Stimulated activated CD8-positive, alpha-beta memory T cell treated with anti-CD3 and anti-CD28 coated beads, Interleukin-2, amount 100 ng/mL, for 48 hours (primary cell): ENCODE measurements around the gene CHCHD6.

Experiments used
- DNase-seq, 2 donors: peaks; one replicate each; pipeline ENCODE4 v3.0.0-alpha.2; 2020; ENCODE audit warnings: low read depth in 2 of 2

Gene CHCHD6

DNA sequence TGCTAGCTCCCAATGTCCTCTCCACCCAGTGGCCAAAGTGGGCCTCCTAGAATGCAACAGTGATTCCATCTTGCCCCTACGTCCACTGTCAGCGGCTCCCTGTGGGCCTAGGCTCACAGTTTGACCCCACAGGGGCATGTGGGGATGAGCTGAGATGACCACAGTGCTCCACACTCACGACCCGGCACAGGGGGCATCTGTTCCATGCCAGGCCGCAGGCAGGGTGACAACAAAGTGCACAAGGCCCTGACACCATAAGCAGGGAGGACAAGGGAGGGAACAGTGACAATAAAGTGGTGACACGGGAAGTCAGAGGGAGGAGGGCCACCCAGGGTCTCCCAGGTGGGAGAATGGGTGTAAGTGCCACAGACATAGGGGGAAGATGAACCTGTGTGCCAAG lies 273.8 kb downstream of the CHCHD6 start:
- DNase-seq: no peak

DNA sequence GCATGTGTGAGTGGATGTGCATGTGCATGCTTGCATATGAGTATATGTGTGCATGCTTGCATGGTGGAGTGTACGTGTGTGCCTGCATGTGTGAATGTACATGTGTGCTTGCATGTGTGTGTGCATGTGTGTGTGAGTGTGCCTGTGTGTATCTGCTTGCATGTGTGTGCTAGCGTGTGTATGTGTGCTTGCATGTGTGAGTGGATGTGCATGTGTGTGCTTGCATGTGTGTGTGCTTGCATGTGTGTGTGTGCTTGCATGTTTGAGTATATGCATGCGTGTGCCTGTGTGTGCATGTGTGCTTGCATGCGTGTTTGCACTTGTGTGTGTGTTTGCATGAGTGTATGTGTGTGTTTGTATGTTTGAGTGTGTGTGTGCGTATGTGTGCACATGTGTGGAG lies 274.3 kb downstream of the CHCHD6 start:
- DNase-seq: no peak

DNA sequence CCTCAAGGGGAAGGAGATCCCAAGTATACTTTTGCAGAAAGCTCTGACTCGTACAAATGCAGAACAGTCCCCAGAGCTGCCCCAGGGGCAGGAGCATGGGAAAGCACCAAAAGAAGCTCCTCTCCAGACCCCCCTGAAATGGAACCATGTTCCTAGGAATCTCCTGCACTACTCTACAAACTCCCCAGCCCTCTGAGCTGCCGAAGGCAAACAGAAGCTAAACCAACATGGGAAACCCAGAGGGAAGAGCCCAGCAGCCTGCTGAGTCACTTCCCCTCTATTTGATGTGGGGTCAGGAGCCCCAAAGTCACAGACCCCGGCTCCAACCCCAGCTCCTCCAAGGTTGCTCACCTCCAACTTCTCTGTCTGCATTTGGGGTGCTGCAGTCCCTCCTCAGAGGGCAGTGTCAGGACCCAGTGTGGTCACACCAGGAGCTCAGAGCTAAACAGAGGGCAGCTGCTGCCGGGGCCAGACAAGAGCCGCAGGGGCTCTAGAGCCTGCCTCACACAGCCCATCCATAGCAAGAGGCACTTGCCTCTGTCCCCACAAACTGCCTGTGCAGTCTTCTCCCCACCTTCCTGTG lies 275.1 kb downstream of the CHCHD6 start:
- DNase-seq: no peak

DNA sequence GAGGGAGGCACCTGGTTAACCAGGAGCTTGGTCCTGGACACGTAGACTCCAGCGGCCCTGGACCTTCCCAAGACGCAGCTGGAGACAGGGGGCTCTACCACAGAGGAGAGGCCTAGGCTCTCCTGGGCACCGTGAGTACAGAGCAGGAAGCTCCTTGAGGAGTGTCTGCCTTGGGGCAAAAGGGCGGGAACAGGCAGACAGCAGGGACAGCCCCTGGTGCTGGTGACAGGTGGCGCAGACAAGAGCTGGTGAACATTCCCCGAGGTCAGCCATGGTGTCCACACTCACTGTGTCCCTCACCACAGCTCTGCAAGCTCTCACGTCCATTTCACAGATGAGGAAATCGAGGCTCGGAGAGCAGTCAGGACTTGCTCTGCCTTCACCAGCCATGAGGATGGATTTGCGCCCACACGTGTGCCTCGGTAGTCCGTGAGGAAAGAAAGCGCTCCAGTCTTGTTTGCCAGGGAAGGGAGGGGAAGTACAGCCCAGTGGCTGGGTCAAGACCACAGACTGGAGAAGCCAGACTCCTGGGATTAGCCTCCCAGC lies 276.3 kb downstream of the CHCHD6 start:
- DNase-seq: no peak

DNA sequence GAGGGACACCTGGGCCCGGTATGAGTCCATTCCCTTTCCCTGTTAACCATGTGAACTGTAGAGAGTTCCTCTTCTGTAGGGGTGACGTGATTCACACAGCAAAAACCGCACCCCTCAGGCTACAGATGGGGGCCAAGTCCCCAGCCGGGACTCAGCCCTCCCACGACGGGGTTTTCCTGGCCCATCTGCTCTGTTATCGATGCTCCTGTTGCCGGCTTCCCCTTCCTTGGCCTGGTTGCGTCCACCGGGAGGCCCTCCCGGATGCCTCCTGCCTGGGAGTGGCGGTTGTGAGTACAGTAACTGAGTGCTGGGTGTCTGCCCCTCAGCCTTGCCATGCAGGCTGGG lies 278.1 kb downstream of the CHCHD6 start:
- DNase-seq: peak; percentile 32 to 47

DNA sequence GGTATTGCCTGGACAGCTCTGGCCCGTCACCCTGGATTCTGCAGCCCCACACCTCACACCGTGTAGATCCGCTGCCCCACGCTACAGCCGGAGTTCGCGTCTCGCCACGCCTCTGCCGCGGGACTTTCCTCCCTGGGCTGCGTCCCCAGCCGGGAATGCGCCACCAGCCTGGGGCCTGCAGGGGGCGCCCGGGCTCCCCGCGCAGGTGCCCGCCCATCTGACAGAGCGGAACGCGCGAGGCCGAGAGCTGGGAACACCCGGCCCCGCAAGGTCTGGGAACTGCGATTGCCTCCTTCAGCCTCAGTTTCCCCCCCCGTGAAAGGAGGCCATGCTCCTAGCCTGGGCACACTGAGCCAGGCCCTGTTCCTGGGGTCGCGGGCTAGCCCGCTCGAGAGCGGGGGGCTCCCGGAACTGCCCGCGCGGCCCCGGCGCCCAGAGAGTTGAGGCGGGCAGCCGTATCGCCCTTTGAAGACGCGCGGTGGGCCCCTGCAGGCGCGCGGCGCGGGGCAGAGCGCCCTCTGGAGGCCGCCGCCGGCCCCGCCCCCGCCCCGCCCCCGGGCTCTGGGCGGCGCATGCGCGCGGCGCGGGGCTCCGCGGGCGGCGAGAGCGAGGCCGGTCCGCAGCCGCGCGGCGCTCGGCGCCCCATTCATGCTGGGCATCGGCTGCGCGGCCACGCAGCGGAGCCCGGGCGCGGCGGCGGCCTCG lies 278.6 kb downstream of the CHCHD6 start, which contains the start of gene PLXNA1:
PLXNA1 (plus strand) TSS at position 645 of the 705 bp plus-strand sequence. CDS start 5,479 bp downstream, outside the sequence.
- DNase-seq: peak; percentile 72 to 77

DNA sequence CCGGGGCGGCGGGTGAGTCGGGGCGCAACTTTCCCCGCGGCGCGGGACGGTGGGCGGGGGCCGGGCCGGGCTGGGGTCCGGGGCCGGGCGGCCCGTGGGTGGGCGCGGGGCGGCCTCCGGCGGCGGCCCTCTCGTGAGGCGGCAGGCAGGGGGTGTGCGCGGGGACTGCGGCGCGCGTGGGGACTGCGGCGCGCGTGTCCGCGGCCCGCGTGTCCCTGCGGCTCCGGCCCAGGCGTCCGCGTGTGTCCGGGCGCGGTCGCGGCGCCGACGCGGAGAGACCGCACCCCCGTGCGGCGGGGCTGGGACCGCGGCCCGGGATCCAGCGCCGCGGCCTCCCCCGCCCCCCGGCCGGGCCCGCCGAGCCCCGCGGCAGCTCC lies 279.2 kb downstream of the CHCHD6 start:
- DNase-seq: no peak

DNA sequence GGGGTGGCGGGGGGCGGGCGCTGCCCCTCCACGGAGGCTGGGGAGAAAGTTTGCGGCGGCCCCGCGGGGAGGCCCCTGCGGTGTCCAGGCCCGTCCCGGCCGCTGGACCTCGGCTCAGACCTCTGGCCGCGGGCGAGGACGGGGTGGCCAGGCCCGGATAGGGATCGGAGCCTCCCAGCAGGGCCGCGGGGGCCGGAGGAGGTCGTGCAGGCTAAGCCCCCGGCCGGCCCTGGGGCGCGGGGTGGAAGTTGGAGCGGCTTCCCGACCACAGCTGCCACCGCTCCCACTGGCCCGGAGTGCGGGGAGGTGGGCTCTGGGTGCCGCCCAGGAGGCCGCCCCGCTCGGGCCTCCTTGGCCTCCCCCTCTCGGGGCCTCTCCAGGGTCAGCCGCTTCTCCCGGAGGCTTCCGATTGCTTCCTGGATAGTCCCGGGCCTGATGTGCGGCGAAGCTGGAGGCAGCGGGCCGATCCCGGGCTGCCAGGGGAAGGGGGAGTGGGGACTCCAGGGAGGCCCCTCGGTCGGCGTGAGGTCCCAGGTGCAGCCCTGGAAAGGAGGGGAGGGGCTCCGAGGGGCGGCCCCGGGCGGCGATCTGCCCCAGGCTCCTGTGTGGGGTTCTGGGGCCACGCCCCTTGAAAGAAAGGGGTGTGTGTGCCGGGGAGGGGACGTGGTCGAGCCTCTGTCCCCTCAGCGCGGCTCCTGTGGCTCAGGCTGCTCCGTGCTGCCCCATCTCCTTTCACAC lies 279.8 kb downstream of the CHCHD6 start:
- DNase-seq: peak in 1 of 2 donors; percentile 19

DNA sequence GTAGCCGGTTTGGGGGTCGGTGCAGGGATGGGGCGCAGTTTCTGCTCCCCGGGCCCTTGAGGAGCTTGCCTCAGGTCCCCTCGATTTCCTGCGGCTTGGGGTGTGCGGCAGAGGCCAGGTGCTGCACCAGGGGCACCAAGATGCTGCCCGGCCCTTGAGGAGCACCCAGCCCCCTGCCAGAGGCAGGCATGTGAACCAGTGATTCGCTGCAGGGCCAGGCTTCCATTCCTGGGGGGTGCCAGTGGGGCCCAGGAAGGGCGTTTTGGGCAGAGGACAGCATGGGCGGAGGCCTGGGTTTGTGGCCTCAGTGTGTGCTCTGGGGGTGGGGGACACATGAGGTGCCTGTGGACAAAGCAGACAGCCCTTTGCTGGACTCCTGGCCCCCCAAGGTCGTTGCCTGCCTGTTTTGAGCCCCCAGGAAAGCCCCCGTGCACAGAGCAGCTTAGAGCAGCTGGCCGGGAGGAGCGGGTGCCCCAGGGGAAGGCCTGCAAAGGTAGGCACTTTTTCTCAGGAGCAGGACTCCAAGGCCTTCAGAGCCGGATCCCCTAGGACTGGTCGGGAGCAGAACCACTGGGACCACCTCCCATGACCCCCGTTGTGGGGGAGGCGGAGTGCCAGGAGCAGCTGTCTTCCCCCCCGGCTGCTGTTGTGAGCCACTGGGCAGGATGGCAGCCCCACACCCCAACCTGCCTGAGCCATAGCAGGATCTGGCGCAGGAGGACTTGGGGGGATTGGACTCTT lies 280.5 kb downstream of the CHCHD6 start:
- DNase-seq: no peak

DNA sequence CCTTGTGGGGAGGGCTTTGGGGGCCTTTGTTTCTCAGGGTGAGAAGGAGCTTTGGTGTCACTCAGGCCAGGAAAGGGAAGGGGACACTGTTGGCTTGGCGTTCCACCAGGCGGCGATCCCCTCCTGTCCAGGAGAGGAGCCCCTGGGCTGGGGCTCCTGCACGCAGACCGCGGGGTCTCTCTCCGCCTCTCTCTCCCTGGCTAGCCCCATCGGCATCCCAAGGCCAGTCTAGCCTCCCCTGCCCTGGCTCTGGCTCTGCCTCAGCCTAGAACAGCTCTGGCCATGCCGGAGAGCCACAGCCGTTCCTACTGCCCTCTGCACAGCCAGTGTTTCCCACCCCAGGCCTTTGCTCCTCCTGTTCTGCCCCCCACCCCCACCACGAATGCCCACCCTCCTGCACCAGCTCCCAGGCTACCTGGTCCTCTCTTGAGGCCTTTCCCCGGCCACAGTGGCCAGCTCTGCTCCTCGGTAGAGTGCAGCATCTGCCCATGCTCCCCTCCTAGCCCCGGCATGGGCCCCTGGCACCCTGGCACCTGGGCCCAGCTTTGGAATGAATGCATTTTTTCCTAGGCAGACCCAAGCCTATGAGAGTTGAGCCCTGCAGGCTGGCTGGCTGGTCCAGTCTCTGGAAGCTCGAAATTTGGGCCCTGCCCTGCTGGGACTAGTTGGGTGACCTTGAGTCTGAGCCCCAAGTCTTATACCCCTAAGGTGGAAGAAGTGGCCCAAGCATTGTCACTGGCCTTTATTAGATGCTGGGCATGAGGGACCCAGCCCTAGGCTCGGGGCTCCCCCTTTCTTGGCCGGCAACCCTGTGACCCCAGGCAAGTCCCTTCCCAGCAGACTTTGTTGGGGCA lies 281.3 kb downstream of the CHCHD6 start:
- DNase-seq: no peak

DNA sequence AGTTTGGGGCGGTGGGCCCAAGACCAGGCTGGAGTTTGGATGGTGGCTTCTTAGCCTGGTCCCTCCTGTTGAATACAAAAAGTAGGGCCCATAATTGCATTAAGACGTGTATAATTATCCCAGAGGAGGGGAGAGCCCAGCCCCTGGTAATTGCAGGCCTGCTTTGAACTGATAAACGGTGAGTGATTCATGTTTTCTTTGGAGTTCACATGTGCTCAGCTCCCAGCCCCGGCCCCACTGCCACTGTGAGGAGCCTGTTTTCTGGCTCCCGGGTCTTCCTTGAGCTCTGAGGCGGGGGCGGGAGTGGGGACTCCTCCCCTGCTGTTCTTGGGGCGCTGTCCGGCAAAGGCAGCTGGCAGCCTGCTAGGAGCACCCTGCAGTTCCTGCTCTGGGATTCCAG lies 282.0 kb downstream of the CHCHD6 start:
- DNase-seq: no peak

DNA sequence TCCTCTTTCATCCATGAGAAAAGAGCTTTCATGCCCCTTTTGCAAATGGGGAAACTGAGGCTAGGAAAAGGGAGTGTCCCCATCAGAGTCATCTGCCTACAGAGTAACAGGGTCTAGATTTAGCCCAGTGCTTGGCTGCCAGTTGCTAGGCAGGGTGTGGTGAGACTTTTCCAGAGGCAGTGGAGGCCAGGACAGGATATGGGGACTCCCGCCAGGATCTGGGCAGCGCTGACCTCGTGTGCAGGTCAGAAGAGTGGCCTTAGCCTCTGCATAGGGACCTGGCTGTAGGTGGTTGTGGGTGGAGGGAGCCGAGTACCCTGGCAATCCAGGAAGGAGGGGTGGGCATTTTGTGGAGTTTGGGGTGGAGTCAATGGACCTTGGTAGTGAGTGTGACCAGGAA lies 283.1 kb downstream of the CHCHD6 start:
- DNase-seq: no peak

DNA sequence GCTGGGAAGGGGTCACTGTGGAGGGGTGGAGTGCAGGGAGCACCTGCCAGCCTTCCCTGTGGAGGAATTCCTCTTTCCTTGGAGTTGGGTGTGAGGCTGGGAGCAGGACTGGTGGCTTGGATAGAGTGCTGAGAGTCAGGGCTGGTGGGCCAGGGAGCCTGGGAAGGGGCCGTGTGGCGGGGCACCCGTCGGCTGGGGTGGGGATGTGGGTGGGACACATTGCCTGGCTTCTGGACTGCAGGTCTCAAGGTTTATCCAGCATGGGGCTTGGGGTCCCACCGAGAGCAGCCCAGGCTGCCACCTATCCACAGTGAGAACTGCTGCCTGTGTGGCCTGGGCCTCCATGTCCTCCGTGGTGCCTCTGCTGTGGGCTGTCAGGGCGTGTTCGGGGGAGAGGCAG lies 283.6 kb downstream of the CHCHD6 start:
- DNase-seq: no peak

DNA sequence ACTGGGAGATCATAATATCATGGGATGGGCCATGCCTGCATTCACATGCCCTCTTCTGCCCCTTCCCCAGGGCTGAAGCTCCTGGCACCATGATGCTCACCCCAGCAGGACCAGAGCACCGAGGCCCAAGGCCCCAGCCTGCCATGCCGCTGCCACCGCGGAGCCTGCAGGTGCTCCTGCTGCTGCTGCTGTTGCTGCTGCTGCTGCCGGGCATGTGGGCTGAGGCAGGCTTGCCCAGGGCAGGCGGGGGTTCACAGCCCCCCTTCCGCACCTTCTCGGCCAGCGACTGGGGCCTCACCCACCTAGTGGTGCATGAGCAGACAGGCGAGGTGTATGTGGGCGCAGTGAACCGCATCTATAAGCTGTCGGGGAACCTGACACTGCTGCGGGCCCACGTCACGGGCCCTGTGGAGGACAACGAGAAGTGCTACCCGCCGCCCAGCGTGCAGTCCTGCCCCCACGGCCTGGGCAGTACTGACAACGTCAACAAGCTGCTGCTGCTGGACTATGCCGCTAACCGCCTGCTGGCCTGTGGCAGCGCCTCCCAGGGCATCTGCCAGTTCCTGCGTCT lies 284.5 kb downstream of the CHCHD6 start:
- no peak for DNase-seq

DNA sequence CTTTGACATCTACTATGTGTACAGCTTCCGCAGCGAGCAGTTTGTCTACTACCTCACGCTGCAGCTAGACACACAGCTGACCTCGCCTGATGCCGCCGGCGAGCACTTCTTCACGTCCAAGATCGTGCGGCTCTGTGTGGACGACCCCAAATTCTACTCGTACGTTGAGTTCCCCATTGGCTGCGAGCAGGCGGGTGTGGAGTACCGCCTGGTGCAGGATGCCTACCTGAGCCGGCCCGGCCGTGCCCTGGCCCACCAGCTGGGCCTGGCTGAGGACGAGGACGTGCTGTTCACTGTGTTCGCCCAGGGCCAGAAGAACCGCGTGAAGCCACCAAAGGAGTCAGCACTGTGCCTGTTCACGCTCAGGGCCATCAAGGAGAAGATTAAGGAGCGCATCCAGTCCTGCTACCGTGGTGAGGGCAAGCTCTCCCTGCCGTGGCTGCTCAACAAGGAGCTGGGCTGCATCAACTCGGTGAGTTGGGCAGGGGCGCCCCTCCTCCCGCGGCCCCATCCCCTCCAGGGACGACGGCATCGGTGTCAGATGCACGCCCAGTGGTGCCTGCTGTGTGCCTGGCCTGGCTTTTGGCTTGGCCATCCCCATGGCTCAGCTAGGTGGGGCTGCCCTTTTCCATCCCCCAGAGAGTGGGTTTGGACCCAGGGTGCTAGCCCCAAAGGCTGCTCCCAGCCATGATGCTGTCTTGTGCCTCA lies 285.4 kb downstream of the CHCHD6 start:
- no peak for DNase-seq

DNA sequence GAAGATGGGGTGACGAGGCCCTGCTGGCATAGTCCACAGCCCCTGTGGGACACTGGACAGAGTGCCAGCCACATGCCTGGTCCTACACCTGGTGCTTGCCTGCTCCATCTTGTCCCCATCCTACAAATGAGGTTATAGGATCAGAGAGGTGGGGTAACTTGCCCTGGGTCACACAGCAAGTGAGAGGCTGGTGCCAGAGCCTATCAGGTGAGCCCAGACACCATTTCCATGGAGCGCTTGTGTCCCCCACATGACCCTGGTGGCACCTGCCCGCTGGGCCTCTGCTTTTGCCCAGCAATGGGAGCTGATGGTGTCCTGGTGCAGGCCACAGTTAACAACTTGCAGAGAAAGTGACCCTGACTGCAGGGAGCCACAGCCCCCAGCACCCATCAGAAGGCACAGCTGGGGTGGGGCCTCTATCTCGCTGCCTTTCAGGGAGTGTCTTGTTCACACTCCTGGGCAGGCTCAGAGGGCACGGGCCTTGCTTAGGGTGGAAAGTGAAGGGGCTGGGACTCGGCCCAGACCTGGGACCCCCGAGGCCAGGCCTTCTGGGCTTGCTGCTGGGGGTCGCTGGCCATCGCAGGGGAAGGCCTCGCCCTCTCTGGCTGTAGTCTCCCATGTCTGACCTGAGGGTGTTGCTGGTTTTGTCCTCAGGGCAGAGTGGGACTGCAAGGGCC lies 286.1 kb downstream of the CHCHD6 start:
- DNase-seq: no peak

DNA sequence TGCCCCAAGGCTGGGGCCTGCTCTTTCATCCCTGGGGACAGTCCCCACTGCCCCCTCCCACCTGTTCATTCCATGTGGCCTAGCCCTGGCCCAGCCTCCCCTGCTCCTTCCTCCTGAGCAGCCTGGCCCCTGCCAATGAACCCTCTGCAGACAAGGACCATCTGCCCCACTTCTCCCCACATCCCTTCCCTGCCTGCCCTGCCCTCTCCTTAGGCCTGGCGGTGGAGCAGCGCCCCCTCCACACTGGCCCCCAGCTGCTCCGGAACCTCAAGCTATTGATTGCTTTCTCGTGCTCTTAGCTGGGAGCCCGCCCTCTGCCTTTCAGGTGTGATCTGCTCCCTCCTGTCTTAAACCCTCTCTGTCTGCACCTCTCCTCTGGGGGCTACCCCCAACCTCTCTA lies 286.9 kb downstream of the CHCHD6 start:
- no peak for DNase-seq

DNA sequence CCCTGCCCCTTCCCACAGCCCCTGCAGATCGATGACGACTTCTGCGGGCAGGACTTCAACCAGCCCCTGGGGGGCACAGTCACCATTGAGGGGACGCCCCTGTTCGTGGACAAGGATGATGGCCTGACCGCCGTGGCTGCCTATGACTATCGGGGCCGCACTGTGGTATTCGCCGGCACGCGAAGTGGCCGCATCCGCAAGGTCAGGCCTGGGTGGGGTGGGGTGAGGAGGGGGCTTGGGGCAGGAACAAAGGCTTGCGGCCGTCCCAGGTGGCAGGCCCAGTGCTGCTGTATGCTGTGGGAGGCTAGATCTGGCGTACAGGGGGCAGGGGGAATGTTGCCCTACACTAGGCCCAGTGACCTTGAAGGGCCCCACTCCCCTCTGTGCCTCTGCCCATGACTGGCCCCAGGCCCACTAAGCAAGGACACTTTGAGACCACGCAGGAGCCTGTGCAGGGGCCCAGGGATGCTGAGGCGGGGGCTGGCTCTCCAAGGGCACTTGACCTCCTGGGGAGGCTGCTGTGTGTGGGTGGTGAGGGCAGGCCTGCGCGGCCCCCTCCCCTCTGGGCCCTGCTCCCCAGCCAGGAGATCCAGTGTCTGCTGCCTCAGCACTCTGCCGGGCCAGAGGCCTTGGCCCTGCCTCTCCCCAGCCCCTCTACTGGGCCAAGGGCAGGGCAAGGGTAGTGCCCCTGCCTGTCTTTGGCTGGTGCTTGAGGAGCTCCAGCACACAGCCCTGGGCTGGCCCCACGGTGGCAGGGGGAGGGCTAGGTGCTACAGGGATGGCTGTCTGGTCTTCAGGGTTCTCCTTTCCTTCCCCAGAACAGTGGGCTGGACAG lies 287.5 kb downstream of the CHCHD6 start:
- no peak for DNase-seq

DNA sequence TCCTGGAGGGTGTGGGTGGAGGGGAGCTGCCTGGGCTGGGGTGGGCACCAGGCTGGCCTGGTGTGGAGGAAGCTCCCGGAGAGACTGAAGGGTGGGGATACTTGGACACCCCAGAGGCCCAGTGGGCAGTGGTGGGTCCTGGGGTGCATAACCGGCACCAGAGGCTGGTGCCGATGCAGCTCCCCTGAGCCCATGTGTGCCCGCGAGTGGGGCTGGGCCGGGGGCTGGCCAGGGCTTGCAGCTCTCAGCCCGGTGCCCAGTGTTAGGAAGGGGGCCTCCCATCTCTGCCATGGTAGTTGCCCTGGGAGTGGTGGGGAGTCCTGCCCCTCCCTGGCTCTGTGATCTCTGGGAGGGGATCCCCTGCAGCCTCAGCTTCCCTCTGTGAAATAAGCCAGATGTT lies 288.2 kb downstream of the CHCHD6 start:
- no peak for DNase-seq
